Measurements from ENCODE around the gene PRLR.

- TF ChIP-seq CTCF (conservative IDR thresholded peaks at IDR 0.05) (no peak), ZFX (IDR thresholded peaks at IDR 0.05) (no peak)
These were observed 92.1 kb downstream of the PRLR start for GRCh38 chr5:35138232-35138631.

All from C4-2B (cell line).